GM19467 (cell line): ENCODE results near the gene SRGAP1.
"Not testable (repeated sequence)": the region's sequence is repeated elsewhere in the genome, so short reads cannot be mapped to it uniquely, and the experiment has no call there.

Source experiments
- ATAC-seq: cut with Tn5 transposase; IDR thresholded peaks from one replicate; pipeline ENCODE4 v1.9.1; 2021; ENCODE audit warnings: mild to moderate bottlenecking, moderate library complexity; ENCODE audit not compliant: unreplicated experiment

The SRGAP1 gene

GRCh38 chr12:64103825-64104740 lies 259.6 kb downstream of the SRGAP1 start:
- no peak for ATAC-seq

- no peak for ATAC-seq
Observed at GRCh38 chr12:64105026-64105425, 260.5 kb downstream of the SRGAP1 start.

GRCh38 chr12:64107776-64108175 lies 263.3 kb downstream of the SRGAP1 start:
- ATAC-seq = no peak

- ATAC-seq = no peak
Observed at GRCh38 chr12:64109706-64110105, 265.2 kb downstream of the SRGAP1 start.

- no peak for ATAC-seq
Observed at GRCh38 chr12:64110864-64111263, 266.4 kb downstream of the SRGAP1 start.

- ATAC-seq = no peak
Observed at GRCh38 chr12:64116969-64117368, 272.5 kb downstream of the SRGAP1 start.

- no peak for ATAC-seq
Observed at GRCh38 chr12:64120568-64120967, 276.1 kb downstream of the SRGAP1 start.

GRCh38 chr12:64121086-64121485 lies 276.6 kb downstream of the SRGAP1 start:
- not testable (repeated sequence) for ATAC-seq

GRCh38 chr12:64122154-64122553 lies 277.7 kb downstream of the SRGAP1 start:
- no peak for ATAC-seq

- no peak for ATAC-seq
Observed at GRCh38 chr12:64122995-64123394, 278.5 kb downstream of the SRGAP1 start.

- ATAC-seq = no peak
Observed at GRCh38 chr12:64123448-64123847, 278.9 kb downstream of the SRGAP1 start.

GRCh38 chr12:64124511-64125197 lies 280.2 kb downstream of the SRGAP1 start:
- ATAC-seq = no peak

- ATAC-seq = no peak
Observed at GRCh38 chr12:64125913-64126312, 281.4 kb downstream of the SRGAP1 start.

- no peak for ATAC-seq
Observed at GRCh38 chr12:64127811-64128210, 283.3 kb downstream of the SRGAP1 start.

- ATAC-seq = no peak
Observed at GRCh38 chr12:64128366-64128765, 283.9 kb downstream of the SRGAP1 start.

- not testable (repeated sequence) for ATAC-seq
Observed at GRCh38 chr12:64130476-64130875, 286.0 kb downstream of the SRGAP1 start.

GRCh38 chr12:64131456-64131855 lies 287.0 kb downstream of the SRGAP1 start:
- not testable (repeated sequence) for ATAC-seq

- not testable (repeated sequence) for ATAC-seq
Observed at GRCh38 chr12:64132672-64133071, 288.2 kb downstream of the SRGAP1 start.

- no peak for ATAC-seq
Observed at GRCh38 chr12:64137117-64137516, 292.6 kb downstream of the SRGAP1 start.

GRCh38 chr12:64139021-64139420 lies 294.5 kb downstream of the SRGAP1 start:
- no peak for ATAC-seq

GRCh38 chr12:64142382-64142781 lies 297.9 kb downstream of the SRGAP1 start:
- ATAC-seq = no peak

- no peak for ATAC-seq
Observed at GRCh38 chr12:64142784-64143183, 298.3 kb downstream of the SRGAP1 start.
